Stimulated activated CD8-positive, alpha-beta memory T cell treated with anti-CD3 and anti-CD28 coated beads, Interleukin-4, amount 100 ng/mL, for 24 hours (primary cell): ENCODE results near the gene THOC7.

Experiments
- DNase-seq: peaks from one replicate; pipeline ENCODE4 v3.0.0-alpha.2; 2020; ENCODE audit warnings: low read depth

Gene THOC7

DNA sequence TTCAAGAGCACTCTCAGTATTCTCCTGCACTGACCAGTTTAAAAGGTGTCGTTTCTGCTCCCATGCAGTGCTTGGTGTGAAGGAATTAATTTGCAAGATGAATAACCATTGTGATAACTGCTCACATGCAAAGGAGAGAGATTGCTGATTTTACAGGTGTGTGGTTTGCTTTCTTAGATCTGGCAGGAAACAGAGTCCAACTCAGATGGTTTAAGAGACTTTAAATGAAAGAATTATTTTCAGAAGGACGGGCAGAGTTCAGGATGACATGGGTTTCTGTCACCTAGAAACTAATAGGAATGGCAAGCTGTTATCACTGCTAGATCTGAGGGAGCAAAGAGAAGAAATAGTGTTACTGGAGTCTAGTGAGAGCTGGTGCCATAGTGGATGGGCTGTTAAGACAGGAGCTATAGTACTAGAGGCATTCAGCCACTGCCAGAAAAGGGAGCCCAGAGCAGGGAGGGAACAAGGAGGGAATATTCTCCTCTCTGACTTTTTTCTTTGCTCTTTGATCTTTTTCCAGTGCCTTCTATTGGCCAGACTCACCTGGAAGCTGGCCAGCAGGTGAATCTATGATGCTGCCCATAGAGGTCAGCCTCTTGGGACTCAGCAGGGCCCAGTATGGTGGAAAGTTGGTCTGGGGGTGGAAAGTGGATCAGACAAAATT, 14.9 kb upstream of the THOC7 start:
- no peak for DNase-seq

GRCh38 chr3:63877737-63878393, 14.3 kb upstream of the THOC7 start:
- DNase-seq: no peak

- DNase-seq: no peak
These were observed 12.7 kb upstream of the THOC7 start for GRCh38 chr3:63876260-63876659.

- no peak for DNase-seq
These were observed 11.9 kb upstream of the THOC7 start for GRCh38 chr3:63875510-63875909.

GRCh38 chr3:63874769-63875168, 11.2 kb upstream of the THOC7 start:
- no peak for DNase-seq

DNA sequence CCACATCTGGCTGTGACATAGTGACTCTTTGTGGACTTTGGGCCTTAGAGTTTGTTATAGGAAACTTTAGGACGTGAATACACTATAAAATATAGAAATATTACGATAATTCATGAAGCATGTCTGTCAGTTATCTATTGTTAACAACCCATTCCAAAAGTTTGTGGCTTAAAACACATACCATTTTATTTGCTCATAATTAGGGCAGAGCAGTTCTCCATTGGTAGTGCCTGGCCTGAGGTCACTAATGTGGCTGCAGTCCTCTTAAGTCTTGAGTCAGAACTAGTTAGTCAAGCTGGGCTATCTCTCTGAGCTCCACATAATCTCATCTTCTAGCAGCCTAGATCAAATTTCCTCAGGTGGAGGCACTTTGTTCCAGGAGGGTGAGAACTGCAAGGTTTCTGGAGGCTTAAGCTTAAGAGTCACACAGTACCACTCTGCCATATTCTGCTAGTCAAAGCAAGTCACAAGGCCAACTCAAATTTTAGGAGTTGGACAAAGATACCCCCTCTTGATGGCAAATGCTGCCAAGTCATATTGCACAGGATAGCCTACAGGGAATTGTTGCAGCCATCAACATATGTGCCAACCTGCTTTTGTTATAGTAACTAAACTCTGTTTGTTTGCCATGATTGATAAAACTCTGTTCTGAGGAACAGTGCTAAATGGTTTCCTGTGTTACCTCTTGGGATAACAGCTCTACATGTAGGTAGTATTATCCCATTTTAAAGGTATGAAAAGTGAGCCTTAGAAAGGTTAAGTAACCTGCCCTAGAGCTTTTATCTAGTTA, 8.7 kb upstream of the THOC7 start:
- DNase-seq: no peak

- DNase-seq: no peak
These were observed 7.0 kb upstream of the THOC7 start for GRCh38 chr3:63870615-63871005.

DNA sequence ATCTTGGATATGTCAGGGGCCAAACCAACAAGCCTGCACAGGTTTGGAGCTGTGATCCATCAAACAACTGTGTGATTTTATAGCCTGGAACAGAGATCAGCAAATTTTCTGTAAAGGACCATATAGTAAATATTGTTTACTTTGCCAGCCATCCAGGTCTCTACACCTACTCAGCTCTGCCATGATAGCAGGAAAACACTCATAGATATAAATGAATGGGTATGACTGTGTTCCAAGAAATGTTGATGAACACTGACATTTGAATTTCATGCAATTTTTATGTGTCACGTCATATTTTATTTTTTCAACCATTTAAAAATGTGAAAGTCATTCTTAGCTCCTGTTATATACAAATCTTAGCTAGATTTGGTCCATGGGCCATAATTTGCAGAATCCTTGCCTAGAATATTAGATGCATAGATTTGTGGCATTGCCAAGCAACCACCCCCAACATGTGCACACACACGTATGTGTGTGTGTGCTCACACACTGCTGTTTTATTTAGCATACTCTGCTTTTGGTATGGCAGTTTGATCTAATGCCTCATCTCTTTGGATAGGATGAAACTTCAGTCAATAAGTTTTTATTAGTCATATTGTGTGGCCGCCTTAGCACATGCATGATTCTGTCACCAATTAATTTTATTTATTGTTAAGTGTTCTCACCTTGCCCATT, 6.5 kb upstream of the THOC7 start:
- DNase-seq: no peak

- DNase-seq: no peak
These were observed 3.6 kb upstream of the THOC7 start for GRCh38 chr3:63867225-63867624.

- no peak for DNase-seq
These were observed 1.3 kb upstream of the THOC7 start for GRCh38 chr3:63864965-63865327.

- peak; percentile 51 for DNase-seq
These were observed 681 bp upstream of the THOC7 start for GRCh38 chr3:63864008-63864964.

GRCh38 chr3:63862804-63863149, 828 bp downstream of the THOC7 start:
- DNase-seq: no peak

DNA sequence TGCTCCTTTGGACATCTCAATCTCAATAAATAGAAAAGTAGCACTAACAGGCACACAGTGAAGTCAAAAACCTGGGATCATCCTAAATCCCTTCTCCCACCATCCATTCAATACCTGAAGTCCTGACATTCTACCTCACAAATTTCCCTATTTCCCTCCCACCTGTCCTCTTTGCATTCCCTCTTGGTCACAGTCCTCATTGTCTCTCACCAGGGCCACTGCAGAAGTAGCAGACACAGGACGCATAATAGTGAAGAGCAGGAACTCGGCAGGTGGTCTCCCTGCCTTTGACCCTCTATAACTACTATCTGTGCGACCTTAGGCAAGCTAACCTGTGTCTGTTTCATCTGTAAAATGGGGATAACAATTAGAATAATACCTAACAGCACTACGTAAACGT, 2.3 kb downstream of the THOC7 start:
- DNase-seq: no peak

GRCh38 chr3:63860776-63861175, 2.8 kb downstream of the THOC7 start:
- no peak for DNase-seq

GRCh38 chr3:63857311-63857710, 6.3 kb downstream of the THOC7 start:
- no peak for DNase-seq

- DNase-seq: no peak
These were observed 8.2 kb downstream of the THOC7 start for GRCh38 chr3:63855333-63855940.

- DNase-seq: no peak
These were observed 10.5 kb downstream of the THOC7 start for GRCh38 chr3:63853106-63853505.

- no peak for DNase-seq
These were observed 12.3 kb downstream of the THOC7 start for GRCh38 chr3:63851287-63851686.

DNA sequence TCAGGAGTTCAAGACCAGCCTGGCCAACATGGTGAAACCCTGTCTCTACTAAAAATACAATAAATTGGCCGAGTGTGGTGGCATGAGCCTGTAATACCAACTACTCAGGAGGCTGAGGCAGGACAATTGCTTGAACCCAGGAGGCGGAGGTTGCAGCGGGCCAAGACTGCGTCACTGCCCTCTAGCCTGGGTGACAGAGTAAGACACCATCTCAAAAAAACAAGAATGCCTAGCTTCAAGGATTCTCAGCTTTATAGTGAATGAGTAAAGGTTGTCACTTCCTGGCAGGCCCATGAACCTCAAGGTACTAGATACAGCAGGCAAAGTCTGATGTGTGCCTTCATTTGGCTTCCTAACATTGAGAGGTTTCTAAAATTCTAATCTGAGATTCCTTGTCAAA, 14.4 kb downstream of the THOC7 start:
- DNase-seq: no peak

DNA sequence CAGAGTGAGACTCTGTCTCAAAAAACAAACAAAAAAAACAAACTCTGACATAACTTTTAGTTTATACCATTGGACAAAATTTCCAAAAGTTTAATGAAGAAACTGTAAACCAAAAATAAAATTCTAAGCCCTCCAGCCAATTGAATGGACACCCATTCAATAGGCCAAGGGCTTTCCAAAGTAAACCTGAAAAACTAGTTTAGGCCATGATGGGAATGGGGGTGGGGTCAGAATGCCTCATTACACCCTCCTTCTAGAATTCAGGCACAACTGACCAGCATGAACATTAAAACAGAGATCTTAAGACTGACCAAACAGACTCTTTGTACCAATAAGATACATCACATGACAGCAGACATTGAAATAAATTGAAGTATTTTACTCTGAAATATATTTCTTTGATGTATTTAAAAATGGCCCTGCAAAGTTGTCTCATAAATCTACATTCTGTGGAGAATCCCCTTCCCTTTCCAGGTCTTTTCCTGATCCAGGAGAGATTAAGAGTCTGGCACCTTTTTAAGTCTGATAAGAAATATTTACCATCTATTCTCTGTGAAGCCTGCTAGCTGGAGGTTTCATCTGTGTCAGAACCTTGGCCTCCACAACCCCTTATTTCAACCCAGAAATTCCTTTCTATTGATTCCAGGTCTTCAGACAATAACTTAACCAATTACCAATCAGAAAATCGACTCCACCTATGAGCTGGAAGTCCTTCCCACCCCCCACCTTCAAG, 15.7 kb downstream of the THOC7 start:
- DNase-seq: no peak

GRCh38 chr3:63845215-63845614, 18.4 kb downstream of the THOC7 start:
- no peak for DNase-seq
